ENCODE measurements around the gene TRIM2.

Gene TRIM2

GRCh38 chr4:153246446-153247115 lies 42.3 kb downstream of the TRIM2 start:
- H3K27ac ChIP-seq (ENCODE audit: low read depth, low read length): no peak overlapping the region
- H3K18ac ChIP-seq (ENCODE audit: low read length): no peak overlapping the region
- no peak overlapping the region for H3K4ac ChIP-seq (ENCODE audit: low read depth, low read length)
- H4K8ac ChIP-seq (ENCODE audit: low read depth, low read length): no peak overlapping the region
- H3K36me3 ChIP-seq (ENCODE audit: control insufficient read depth, insufficient read depth, low read length): no peaks in the 10 kb centered on the region
- H3K4me1 ChIP-seq (ENCODE audit: control insufficient read depth, low read depth, low read length): peaks cover 15% of the 10 kb centered on the region
- H3K79me2 ChIP-seq (ENCODE audit: control insufficient read depth, insufficient read depth, low read length): no peaks in the 10 kb centered on the region
- no peak overlapping the region for H3K23ac ChIP-seq (ENCODE audit: low read length)
- H3K79me1 ChIP-seq (ENCODE audit: low read length): peaks cover 2% of the 10 kb centered on the region
- H2BK120ac ChIP-seq (ENCODE audit: low read depth, low read length): no peak overlapping the region
- no CpG with 5 or more reads among the region's 7 CpGs for WGBS (ENCODE audit: extremely low coverage, insufficient coverage, low lambda C conversion rate)
- no peak overlapping the region for H3K9ac ChIP-seq (ENCODE audit: low read length)
- no peaks in the 10 kb centered on the region for H3K27me3 ChIP-seq (ENCODE audit: insufficient read depth, low read length, poor library complexity)
- H4K5ac ChIP-seq (ENCODE audit: low read length): no peak overlapping the region
- H2BK15ac ChIP-seq (replicated peaks; ENCODE audit: low read depth): no peak overlapping the region
- peak overlapping the region; percentile 30 for H3K56ac ChIP-seq (ENCODE audit: low read length)
- H2AK5ac ChIP-seq (ENCODE audit: low read length): no peak overlapping the region
- H2BK5ac ChIP-seq (ENCODE audit: low read length): no peak overlapping the region
- H3K4me3 ChIP-seq (ENCODE audit: low read length): no peak overlapping the region
- DNase-seq: no peak
- H3K4me2 ChIP-seq (ENCODE audit: low read length): no peak overlapping the region

- H3K4me2 ChIP-seq (ENCODE audit: low read length): no peak overlapping the region
Measured at GRCh38 chr4:153247116-153247490, 42.9 kb downstream of the TRIM2 start.

GRCh38 chr4:153248641-153249198 lies 44.5 kb downstream of the TRIM2 start:
- Histone ChIP-seq H4K5ac (ENCODE audit: low read length) (no peak overlapping the region), H3K9ac (ENCODE audit: low read length) (peak overlapping the region; percentile 73), H2BK15ac (replicated peaks; ENCODE audit: low read depth) (no peak overlapping the region), H3K27me3 (ENCODE audit: insufficient read depth, low read length, poor library complexity) (peaks cover 2% of the 10 kb centered on the region), H4K8ac (ENCODE audit: low read depth, low read length) (no peak overlapping the region), H3K79me1 (ENCODE audit: low read length) (peaks cover 2% of the 10 kb centered on the region), H3K23ac (ENCODE audit: low read length) (no peak overlapping the region), H3K27ac (ENCODE audit: low read depth, low read length) (peak overlapping the region; percentile 42), H3K4ac (ENCODE audit: low read depth, low read length) (peak overlapping the region; percentile 6), H3K4me1 (ENCODE audit: control insufficient read depth, low read depth, low read length) (peaks cover 2% of the 10 kb centered on the region), H3K56ac (ENCODE audit: low read length) (peak overlapping the region; percentile 88), H3K4me3 (ENCODE audit: low read length) (peak overlapping the region; percentile 59), H3K36me3 (ENCODE audit: control insufficient read depth, insufficient read depth, low read length) (no peaks in the 10 kb centered on the region), H2BK5ac (ENCODE audit: low read length) (no peak overlapping the region), H3K79me2 (ENCODE audit: control insufficient read depth, insufficient read depth, low read length) (no peaks in the 10 kb centered on the region), H2BK120ac (ENCODE audit: low read depth, low read length) (no peak overlapping the region), H3K4me2 (ENCODE audit: low read length) (peak overlapping the region; percentile 63), H3K18ac (ENCODE audit: low read length) (peak overlapping the region; percentile 44), H2AK5ac (ENCODE audit: low read length) (no peak overlapping the region)
- DNase-seq: peak; percentile 58
- no CpG with 5 or more reads among the region's 14 CpGs for WGBS (ENCODE audit: extremely low coverage, insufficient coverage, low lambda C conversion rate)

More at GRCh38 chr4:153247116-153247490, 42.9 kb downstream of the TRIM2 start:
- Histone ChIP-seq H2AK5ac (ENCODE audit: low read length) (no peak overlapping the region), H3K27ac (ENCODE audit: low read depth, low read length) (no peak overlapping the region), H3K56ac (ENCODE audit: low read length) (no peak overlapping the region), H3K27me3 (ENCODE audit: insufficient read depth, low read length, poor library complexity) (peaks cover 2% of the 10 kb centered on the region), H3K79me1 (ENCODE audit: low read length) (peaks cover 2% of the 10 kb centered on the region), H3K79me2 (ENCODE audit: control insufficient read depth, insufficient read depth, low read length) (no peaks in the 10 kb centered on the region), H3K36me3 (ENCODE audit: control insufficient read depth, insufficient read depth, low read length) (no peaks in the 10 kb centered on the region), H3K4me1 (ENCODE audit: control insufficient read depth, low read depth, low read length) (peaks cover 11% of the 10 kb centered on the region), H2BK120ac (ENCODE audit: low read depth, low read length) (no peak overlapping the region), H4K8ac (ENCODE audit: low read depth, low read length) (no peak overlapping the region), H3K9ac (ENCODE audit: low read length) (no peak overlapping the region), H3K23ac (ENCODE audit: low read length) (no peak overlapping the region), H2BK15ac (replicated peaks; ENCODE audit: low read depth) (no peak overlapping the region), H3K4me3 (ENCODE audit: low read length) (no peak overlapping the region), H4K5ac (ENCODE audit: low read length) (no peak overlapping the region), H3K4ac (ENCODE audit: low read depth, low read length) (no peak overlapping the region), H2BK5ac (ENCODE audit: low read length) (no peak overlapping the region), H3K18ac (ENCODE audit: low read length) (no peak overlapping the region)
- DNase-seq: peak; percentile 70
- WGBS (ENCODE audit: extremely low coverage, insufficient coverage, low lambda C conversion rate): no CpG with 5 or more reads among the region's 6 CpGs

- no CpG with 5 or more reads among the region's 44 CpGs for WGBS (ENCODE audit: extremely low coverage, insufficient coverage, low lambda C conversion rate)
- no peak overlapping the region for H3K23ac ChIP-seq (ENCODE audit: low read length)
- H3K56ac ChIP-seq (ENCODE audit: low read length): peak overlapping the region; percentile 91
- peak overlapping the region; percentile 79 for H3K9ac ChIP-seq (ENCODE audit: low read length)
- H4K5ac ChIP-seq (ENCODE audit: low read length): peak overlapping the region; percentile 77
- H3K4me2 ChIP-seq (ENCODE audit: low read length): peak overlapping the region; percentile 79
- H3K27ac ChIP-seq (ENCODE audit: low read depth, low read length): peak overlapping the region; percentile 79
- peaks cover 2% of the 10 kb centered on the region for H3K27me3 ChIP-seq (ENCODE audit: insufficient read depth, low read length, poor library complexity)
- no peak overlapping the region for H2BK120ac ChIP-seq (ENCODE audit: low read depth, low read length)
- H2AK5ac ChIP-seq (ENCODE audit: low read length): no peak overlapping the region
- no peak overlapping the region for H2BK5ac ChIP-seq (ENCODE audit: low read length)
- no peaks in the 10 kb centered on the region for H3K79me2 ChIP-seq (ENCODE audit: control insufficient read depth, insufficient read depth, low read length)
- peaks cover 4% of the 10 kb centered on the region for H3K79me1 ChIP-seq (ENCODE audit: low read length)
- H3K4me1 ChIP-seq (ENCODE audit: control insufficient read depth, low read depth, low read length): peaks cover 2% of the 10 kb centered on the region
- peak; percentile 93 for DNase-seq
- no peak overlapping the region for H2BK15ac ChIP-seq (replicated peaks; ENCODE audit: low read depth)
- peak overlapping the region; percentile 87 for H3K18ac ChIP-seq (ENCODE audit: low read length)
- no peak overlapping the region for H4K8ac ChIP-seq (ENCODE audit: low read depth, low read length)
- no peaks in the 10 kb centered on the region for H3K36me3 ChIP-seq (ENCODE audit: control insufficient read depth, insufficient read depth, low read length)
- peak overlapping the region; percentile 59 for H3K4me3 ChIP-seq (ENCODE audit: low read length)
- H3K4ac ChIP-seq (ENCODE audit: low read depth, low read length): peak overlapping the region; percentile 9
Measured at GRCh38 chr4:153249199-153250041, 45.2 kb downstream of the TRIM2 start.

GRCh38 chr4:153252122-153252521 lies 47.9 kb downstream of the TRIM2 start:
- H3K27me3 ChIP-seq (ENCODE audit: insufficient read depth, low read length, poor library complexity): peaks cover 2% of the 10 kb centered on the region
- H3K79me1 ChIP-seq (ENCODE audit: low read length): peaks cover 5% of the 10 kb centered on the region
- no peak overlapping the region for H3K18ac ChIP-seq (ENCODE audit: low read length)
- H3K79me2 ChIP-seq (ENCODE audit: control insufficient read depth, insufficient read depth, low read length): no peaks in the 10 kb centered on the region
- no peak overlapping the region for H2AK5ac ChIP-seq (ENCODE audit: low read length)
- no peaks in the 10 kb centered on the region for H3K36me3 ChIP-seq (ENCODE audit: control insufficient read depth, insufficient read depth, low read length)
- no peak overlapping the region for H3K4me3 ChIP-seq (ENCODE audit: low read length)
- no peaks in the 10 kb centered on the region for H3K4me1 ChIP-seq (ENCODE audit: control insufficient read depth, low read depth, low read length)
- H3K23ac ChIP-seq (ENCODE audit: low read length): no peak overlapping the region
- H3K9ac ChIP-seq (ENCODE audit: low read length): no peak overlapping the region
- no peak overlapping the region for H2BK120ac ChIP-seq (ENCODE audit: low read depth, low read length)
- H3K4me2 ChIP-seq (ENCODE audit: low read length): no peak overlapping the region
- no peak for DNase-seq
- no peak overlapping the region for H3K27ac ChIP-seq (ENCODE audit: low read depth, low read length)
- H4K8ac ChIP-seq (ENCODE audit: low read depth, low read length): no peak overlapping the region
- WGBS (ENCODE audit: extremely low coverage, insufficient coverage, low lambda C conversion rate): no CpG with 5 or more reads among the region's 3 CpGs
- H2BK15ac ChIP-seq (replicated peaks; ENCODE audit: low read depth): no peak overlapping the region
- H3K56ac ChIP-seq (ENCODE audit: low read length): no peak overlapping the region
- no peak overlapping the region for H3K4ac ChIP-seq (ENCODE audit: low read depth, low read length)
- no peak overlapping the region for H2BK5ac ChIP-seq (ENCODE audit: low read length)
- H4K5ac ChIP-seq (ENCODE audit: low read length): no peak overlapping the region

Data from mesendoderm (in vitro differentiated cells).